SK-N-SH (cell line): ENCODE data around the gene BTBD2.

ENCODE experiments used
- CHD2 ChIP-seq: fragments of 150-350 bp; IDR thresholded peaks from 2 replicates; pipeline ENCODE4 v1.6.1; 2018; ENCODE audit warnings: low read length; ENCODE audit not compliant: partially characterized antibody
- FOXJ3 ChIP-seq: sonication (generic); formaldehyde crosslinking; IDR thresholded peaks from 2 replicates; pipeline ENCODE4 v1.5.1; 2020; ENCODE audit warnings: mild to moderate bottlenecking, missing genetic modification reagents
- JUND ChIP-seq: IDR thresholded peaks from 2 replicates; pipeline ENCODE4 v1.4.0; 2012
- MAX ChIP-seq: IDR thresholded peaks from 2 replicates; pipeline ENCODE4 v1.4.0; 2012; ENCODE audit warnings: low read depth
- POLR2AphosphoS5 ChIP-seq: IDR thresholded peaks from 2 replicates; pipeline ENCODE4 v1.6.1; 2012; ENCODE audit warnings: low read depth, low read length
- REST ChIP-seq: IDR thresholded peaks from 2 replicates; pipeline ENCODE4 v1.6.1; 2012; ENCODE audit warnings: mild to moderate bottlenecking, low read depth, low read length, moderate library complexity
- TAF1 ChIP-seq: IDR thresholded peaks from 2 replicates; pipeline ENCODE4 v1.6.1; 2012; ENCODE audit warnings: low read depth, mild to moderate bottlenecking, low read length, moderate library complexity, borderline replicate concordance
- TF ChIP-seq, protein P1 (sequence below): fragments of 200-600 bp; sonication (generic); IDR thresholded peaks from 2 replicates; pipeline ENCODE4 v1.6.1; 2017; ENCODE audit warnings: antibody characterized with exemption, mild to moderate bottlenecking, moderate library complexity
- TF ChIP-seq, protein P2 (sequence below): fragments of 150-350 bp; IDR thresholded peaks from 2 replicates; pipeline ENCODE4 v1.6.1; 2016; ENCODE audit warnings: mild to moderate bottlenecking, low read depth, low read length

DNA sequence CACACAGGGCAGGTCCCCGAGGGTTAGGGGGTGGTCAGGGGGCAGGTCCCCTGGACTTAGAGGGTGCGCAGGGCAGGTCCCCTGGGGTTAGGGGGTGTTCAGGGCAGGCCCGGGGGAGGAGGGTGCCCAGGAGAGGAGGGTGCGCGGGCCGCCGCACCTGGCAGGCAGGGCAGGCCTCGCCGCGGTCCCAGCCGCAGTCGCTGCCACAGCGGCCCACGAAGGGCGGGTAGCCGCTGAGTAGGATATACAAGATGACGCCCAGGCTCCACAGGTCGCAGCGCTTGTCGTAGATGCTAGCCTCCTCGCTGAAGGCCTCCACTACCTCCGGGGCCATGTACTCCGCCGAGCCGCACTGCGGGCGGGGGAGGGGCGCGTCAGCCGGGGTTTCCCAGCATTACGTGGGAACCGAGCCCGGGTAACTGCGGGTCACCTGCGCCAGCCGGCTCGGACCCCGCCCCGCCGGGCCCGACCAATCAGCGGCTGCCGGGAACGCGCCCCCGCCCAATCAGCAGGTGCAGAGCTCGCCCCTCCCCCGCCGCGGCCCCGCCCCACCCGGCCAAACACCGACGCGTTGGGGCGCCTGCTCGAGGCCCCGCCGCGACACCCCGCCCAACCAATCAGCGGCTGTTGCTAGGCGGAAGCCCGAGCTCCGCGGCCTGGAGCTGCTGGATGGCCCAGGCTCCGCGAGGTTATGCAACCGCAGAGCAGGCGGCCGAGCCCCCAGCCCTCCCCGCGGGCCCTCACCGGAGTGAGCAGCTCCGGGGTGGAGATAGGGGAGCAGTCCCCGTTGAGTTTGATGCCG lies 26.4 kb upstream of the BTBD2 start:
- TF ChIP-seq MAX, result no peak
- TF ChIP-seq, protein P1, sequence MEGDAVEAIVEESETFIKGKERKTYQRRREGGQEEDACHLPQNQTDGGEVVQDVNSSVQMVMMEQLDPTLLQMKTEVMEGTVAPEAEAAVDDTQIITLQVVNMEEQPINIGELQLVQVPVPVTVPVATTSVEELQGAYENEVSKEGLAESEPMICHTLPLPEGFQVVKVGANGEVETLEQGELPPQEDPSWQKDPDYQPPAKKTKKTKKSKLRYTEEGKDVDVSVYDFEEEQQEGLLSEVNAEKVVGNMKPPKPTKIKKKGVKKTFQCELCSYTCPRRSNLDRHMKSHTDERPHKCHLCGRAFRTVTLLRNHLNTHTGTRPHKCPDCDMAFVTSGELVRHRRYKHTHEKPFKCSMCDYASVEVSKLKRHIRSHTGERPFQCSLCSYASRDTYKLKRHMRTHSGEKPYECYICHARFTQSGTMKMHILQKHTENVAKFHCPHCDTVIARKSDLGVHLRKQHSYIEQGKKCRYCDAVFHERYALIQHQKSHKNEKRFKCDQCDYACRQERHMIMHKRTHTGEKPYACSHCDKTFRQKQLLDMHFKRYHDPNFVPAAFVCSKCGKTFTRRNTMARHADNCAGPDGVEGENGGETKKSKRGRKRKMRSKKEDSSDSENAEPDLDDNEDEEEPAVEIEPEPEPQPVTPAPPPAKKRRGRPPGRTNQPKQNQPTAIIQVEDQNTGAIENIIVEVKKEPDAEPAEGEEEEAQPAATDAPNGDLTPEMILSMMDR, result no peak
- TF ChIP-seq FOXJ3 (CRISPR knock-in tag), result no peak
- no peak for TF ChIP-seq POLR2AphosphoS5
- TF ChIP-seq, protein P2, sequence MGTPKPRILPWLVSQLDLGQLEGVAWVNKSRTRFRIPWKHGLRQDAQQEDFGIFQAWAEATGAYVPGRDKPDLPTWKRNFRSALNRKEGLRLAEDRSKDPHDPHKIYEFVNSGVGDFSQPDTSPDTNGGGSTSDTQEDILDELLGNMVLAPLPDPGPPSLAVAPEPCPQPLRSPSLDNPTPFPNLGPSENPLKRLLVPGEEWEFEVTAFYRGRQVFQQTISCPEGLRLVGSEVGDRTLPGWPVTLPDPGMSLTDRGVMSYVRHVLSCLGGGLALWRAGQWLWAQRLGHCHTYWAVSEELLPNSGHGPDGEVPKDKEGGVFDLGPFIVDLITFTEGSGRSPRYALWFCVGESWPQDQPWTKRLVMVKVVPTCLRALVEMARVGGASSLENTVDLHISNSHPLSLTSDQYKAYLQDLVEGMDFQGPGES, result no peak; the same call in 1 of the 2 replicates
- TF ChIP-seq REST, result no peak
- peak; percentile 78 for TF ChIP-seq CHD2
- peak; percentile 13; the same call in 1 of the 2 replicates for TF ChIP-seq TAF1
- TF ChIP-seq JUND, result no peak
